Right lung (tissue), 5 donors: ENCODE results near the gene NRCAM. TPM values are rescaled to one million over a fixed set of nuclear protein-coding genes. Genes with fewer than 3 reads are reported as not detected.
"Not testable (repeated sequence)": the region's sequence is repeated elsewhere in the genome, so short reads cannot be mapped to it uniquely, and the experiment has no call there.

Source experiments
- DNase-seq, 2 donors: peaks; one replicate each; pipeline ENCODE4 v3.0.0-alpha.2; 2013
- polyA plus RNA-seq, 5 donors: library from polyadenylated mRNA; unstranded; fragments of 120-200 nt; gene quantifications; one replicate each; pipeline versions ENCODE4 v1.2.1 to v1.2.3, GENCODE V29; 2013; ENCODE audit warnings: inconsistent platforms in 1 of 5, low replicate concordance in 1 of 5; ENCODE audit not compliant: insufficient read length in 5 of 5, insufficient read depth in 1 of 5

Gene NRCAM
- polyA plus RNA-seq, 5 donors, result 12.3 to 34.9 (median 15.9) TPM

- DNase-seq, result no peak
Observed at GRCh38 chr7:108403597-108404217, 52.5 kb downstream of the NRCAM start.

- no peak for DNase-seq
Observed at GRCh38 chr7:108402865-108403264, 53.4 kb downstream of the NRCAM start.

GRCh38 chr7:108396080-108396479 lies 60.2 kb downstream of the NRCAM start:
- DNase-seq, result no peak

GRCh38 chr7:108395426-108395825 lies 60.8 kb downstream of the NRCAM start:
- DNase-seq, result no peak

GRCh38 chr7:108393097-108393496 lies 63.1 kb downstream of the NRCAM start:
- DNase-seq, result not testable (repeated sequence)

- DNase-seq, result not testable (repeated sequence)
Observed at GRCh38 chr7:108387686-108388085, 68.5 kb downstream of the NRCAM start.

- DNase-seq, result no peak
Observed at GRCh38 chr7:108385834-108386422, 70.3 kb downstream of the NRCAM start.

- no peak for DNase-seq
Observed at GRCh38 chr7:108384716-108385483, 71.3 kb downstream of the NRCAM start.

- DNase-seq, result no peak
Observed at GRCh38 chr7:108382932-108383331, 73.3 kb downstream of the NRCAM start.

GRCh38 chr7:108380517-108380916 lies 75.7 kb downstream of the NRCAM start:
- DNase-seq, result no peak

- no peak for DNase-seq
Observed at GRCh38 chr7:108376206-108376605, 80.0 kb downstream of the NRCAM start.

- no peak for DNase-seq
Observed at GRCh38 chr7:108375668-108376067, 80.6 kb downstream of the NRCAM start.

GRCh38 chr7:108374899-108375298 lies 81.3 kb downstream of the NRCAM start:
- DNase-seq, result no peak

- no peak for DNase-seq
Observed at GRCh38 chr7:108372618-108373017, 83.6 kb downstream of the NRCAM start.

- no peak for DNase-seq
Observed at GRCh38 chr7:108370616-108371015, 85.6 kb downstream of the NRCAM start.

GRCh38 chr7:108368466-108368865 lies 87.8 kb downstream of the NRCAM start:
- DNase-seq, result no peak

GRCh38 chr7:108367946-108368345 lies 88.3 kb downstream of the NRCAM start:
- DNase-seq, result no peak

- no peak for DNase-seq
Observed at GRCh38 chr7:108367314-108367713, 88.9 kb downstream of the NRCAM start.

GRCh38 chr7:108363659-108364058 lies 92.6 kb downstream of the NRCAM start:
- DNase-seq, result no peak

- DNase-seq, result no peak
Observed at GRCh38 chr7:108360058-108360800, 96.0 kb downstream of the NRCAM start.

GRCh38 chr7:108358553-108358952 lies 97.7 kb downstream of the NRCAM start:
- DNase-seq, result no peak

GRCh38 chr7:108351729-108352131 lies 104.5 kb downstream of the NRCAM start:
- DNase-seq, result no peak
